HFFc6 (cell line): ENCODE data around the gene PRTN3. TPM values are rescaled to one million over a fixed set of nuclear protein-coding genes. Genes with fewer than 3 reads are reported as not detected.

Source experiments
- DNase-seq: peaks from one replicate; pipeline ENCODE4 v3.0.0-alpha.2; 2018
- H3K27ac Mint-ChIP-seq: 2 replicates; pipeline ENCODE4 v1.8.0; 2020; ENCODE audit warnings: mild to moderate bottlenecking, mixed read lengths
- H3K27me3 Mint-ChIP-seq: 2 replicates; pipeline ENCODE4 v1.8.0; 2021; ENCODE audit warnings: mild to moderate bottlenecking, moderate library complexity, mixed read lengths; ENCODE audit not compliant: insufficient read depth
- H3K36me3 Mint-ChIP-seq: 2 replicates; pipeline ENCODE4 v1.8.0; 2021; ENCODE audit warnings: low read depth, mixed read lengths
- H3K4me1 Mint-ChIP-seq: 2 replicates; pipeline ENCODE4 v1.8.0; 2020; ENCODE audit warnings: low read depth, mixed read lengths
- H3K4me3 Mint-ChIP-seq: 2 replicates; pipeline ENCODE4 v1.8.0; 2020; ENCODE audit warnings: mild to moderate bottlenecking, moderate library complexity, mixed read lengths
- H3K9me3 Mint-ChIP-seq: 2 replicates; pipeline ENCODE4 v1.8.0; 2020; ENCODE audit warnings: mild to moderate bottlenecking, mixed read lengths
- CTCF ChIP-seq: fragments of 200-600 bp; sonication (generic); IDR thresholded peaks from 2 replicates; pipeline ENCODE4 v1.5.0; 2021; ENCODE audit warnings: antibody characterized with exemption, mild to moderate bottlenecking
- total RNA-seq, 6 experiments: library from RNA; stranded (reverse); fragmentation: NEBNext Ultra II Directional; extraction: Animal tissue kit (Norgen Biotek cat#: 25700); gene quantifications; 2 replicates in 1 of 6; 3 replicates in 5 of 6; pipeline ENCODE4 v1.2.3, GENCODE V29; 2021

Gene PRTN3
- total RNA-seq, 6 experiments from 2014 or later, result not detected

- peak overlapping the region; percentile 56 for H3K27ac Mint-ChIP-seq
- DNase-seq, result no peak
- peaks cover 16% of the 10 kb centered on the region for H3K4me1 Mint-ChIP-seq
- H3K4me3 Mint-ChIP-seq, result no peak overlapping the region
- no peak for TF ChIP-seq CTCF
- peaks cover 12% of the 10 kb centered on the region for H3K36me3 Mint-ChIP-seq
- peaks cover 10% of the 10 kb centered on the region for H3K27me3 Mint-ChIP-seq
- H3K9me3 Mint-ChIP-seq, result no peaks in the 10 kb centered on the region
These were observed 30.9 kb downstream of the PRTN3 start for GRCh38 chr19:871446-872265.

GRCh38 chr19:872266-872951 lies 31.6 kb downstream of the PRTN3 start:
- Mint-ChIP-seq H3K27me3 (peaks cover 9% of the 10 kb centered on the region), H3K4me1 (peaks cover 16% of the 10 kb centered on the region), H3K9me3 (no peaks in the 10 kb centered on the region), H3K27ac (peak overlapping the region; percentile 56), H3K36me3 (peaks cover 10% of the 10 kb centered on the region), H3K4me3 (peak overlapping the region; percentile 64)
- TF ChIP-seq CTCF, result no peak
- peak; percentile 74 for DNase-seq

- Mint-ChIP-seq H3K4me1 (peaks cover 16% of the 10 kb centered on the region), H3K4me3 (no peak overlapping the region), H3K9me3 (no peaks in the 10 kb centered on the region), H3K27ac (no peak overlapping the region), H3K27me3 (peaks cover 7% of the 10 kb centered on the region), H3K36me3 (peaks cover 7% of the 10 kb centered on the region; the same call in 1 of the 2 replicates)
- no peak for TF ChIP-seq CTCF
- peak; percentile 70 for DNase-seq
These were observed 32.3 kb downstream of the PRTN3 start for GRCh38 chr19:873084-873483.

- no peak for TF ChIP-seq CTCF
- Mint-ChIP-seq H3K27ac (no peak overlapping the region), H3K9me3 (no peaks in the 10 kb centered on the region), H3K4me3 (no peak overlapping the region), H3K27me3 (peaks cover 7% of the 10 kb centered on the region), H3K36me3 (peaks cover 7% of the 10 kb centered on the region; the same call in 1 of the 2 replicates), H3K4me1 (peaks cover 16% of the 10 kb centered on the region)
- no peak for DNase-seq
These were observed 32.8 kb downstream of the PRTN3 start for GRCh38 chr19:873561-874041.

GRCh38 chr19:875265-875879 lies 34.6 kb downstream of the PRTN3 start:
- H3K27ac Mint-ChIP-seq, result no peak overlapping the region
- peaks cover 7% of the 10 kb centered on the region; the same call in 1 of the 2 replicates for H3K36me3 Mint-ChIP-seq
- peaks cover 1% of the 10 kb centered on the region for H3K4me1 Mint-ChIP-seq
- H3K27me3 Mint-ChIP-seq, result peaks cover 4% of the 10 kb centered on the region
- no peak overlapping the region for H3K4me3 Mint-ChIP-seq
- no peak for DNase-seq
- H3K9me3 Mint-ChIP-seq, result no peaks in the 10 kb centered on the region
- no peak for TF ChIP-seq CTCF
